Prostate gland (tissue), 2 donors: ENCODE measurements around the gene PNPLA4.

Source experiments
- CTCF ChIP-seq, 4 experiments: fragments of 200-600 bp in 2 of 4; fragments of 450-650 bp in 2 of 4; sonication (generic) in 2 of 4; IDR thresholded peaks; 1 replicate in 3 of 4; 2 replicates in 1 of 4; pipeline ENCODE4 v1.5.1; 2016 to 2019; ENCODE audit warnings: antibody characterized with exemption in 4 of 4, mild to moderate bottlenecking in 2 of 4, moderate library complexity in 2 of 4
- POLR2A ChIP-seq: fragments of 450-650 bp; IDR thresholded peaks from one replicate; pipeline ENCODE4 v1.6.1; 2016; ENCODE audit warnings: antibody characterized with exemption, mild to moderate bottlenecking
- POLR2AphosphoS5 ChIP-seq: sonication (generic); formaldehyde crosslinking; IDR thresholded peaks from one replicate; pipeline ENCODE4 v1.6.1; 2017; ENCODE audit warnings: antibody characterized with exemption

- TF ChIP-seq POLR2A (no peak), CTCF (IDR thresholded peaks at IDR 0.05) (no peak), POLR2AphosphoS5 (no peak)
Measured at GRCh38 chrX:7960246-7960645, 33.0 kb upstream of the PNPLA4 start.
